Activated naive CD8-positive, alpha-beta T cell treated with anti-CD3 and anti-CD28 coated beads, Interleukin-2, amount 50 U/mL, for 16 hours (primary cell): ENCODE results near the gene PTPDC1.

Experiments used
- DNase-seq: peaks from one replicate; pipeline ENCODE4 v3.0.0-alpha.2; 2020; ENCODE audit warnings: low read depth, low spot score

PTPDC1 gene

GRCh38 chr9:94140791-94141790 lies 56.8 kb downstream of the PTPDC1 start:
- no peak for DNase-seq

GRCh38 chr9:94142353-94142752 lies 58.1 kb downstream of the PTPDC1 start:
- DNase-seq, result no peak

GRCh38 chr9:94144394-94144793 lies 60.1 kb downstream of the PTPDC1 start:
- DNase-seq, result no peak

GRCh38 chr9:94145640-94146039 lies 61.4 kb downstream of the PTPDC1 start:
- DNase-seq, result no peak

DNA sequence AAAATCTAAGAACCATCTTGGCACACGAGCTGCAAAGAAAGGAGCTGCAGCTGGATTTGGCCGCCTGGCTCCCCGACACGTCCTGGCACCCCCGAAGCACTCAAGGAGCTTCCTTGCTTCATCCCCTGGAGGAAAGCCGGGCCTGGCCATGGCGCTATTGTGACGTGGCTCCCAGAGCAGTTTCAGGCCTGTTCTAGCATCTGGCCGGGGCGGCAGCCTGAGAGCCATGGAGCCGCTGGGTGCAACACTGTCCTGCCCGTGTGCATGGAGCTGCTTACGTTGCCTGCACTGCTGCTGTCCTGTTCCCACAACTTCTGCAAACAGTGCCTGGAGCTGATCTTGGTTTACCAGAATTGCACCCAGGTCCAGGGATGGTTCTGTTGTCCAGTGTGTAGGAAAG lies 63.5 kb downstream of the PTPDC1 start:
- DNase-seq, result no peak

GRCh38 chr9:94148419-94148818 lies 64.2 kb downstream of the PTPDC1 start:
- DNase-seq, result no peak

GRCh38 chr9:94149696-94150095 lies 65.4 kb downstream of the PTPDC1 start:
- no peak for DNase-seq

- DNase-seq, result no peak
Observed at GRCh38 chr9:94150279-94150828, 66.1 kb downstream of the PTPDC1 start.

DNA sequence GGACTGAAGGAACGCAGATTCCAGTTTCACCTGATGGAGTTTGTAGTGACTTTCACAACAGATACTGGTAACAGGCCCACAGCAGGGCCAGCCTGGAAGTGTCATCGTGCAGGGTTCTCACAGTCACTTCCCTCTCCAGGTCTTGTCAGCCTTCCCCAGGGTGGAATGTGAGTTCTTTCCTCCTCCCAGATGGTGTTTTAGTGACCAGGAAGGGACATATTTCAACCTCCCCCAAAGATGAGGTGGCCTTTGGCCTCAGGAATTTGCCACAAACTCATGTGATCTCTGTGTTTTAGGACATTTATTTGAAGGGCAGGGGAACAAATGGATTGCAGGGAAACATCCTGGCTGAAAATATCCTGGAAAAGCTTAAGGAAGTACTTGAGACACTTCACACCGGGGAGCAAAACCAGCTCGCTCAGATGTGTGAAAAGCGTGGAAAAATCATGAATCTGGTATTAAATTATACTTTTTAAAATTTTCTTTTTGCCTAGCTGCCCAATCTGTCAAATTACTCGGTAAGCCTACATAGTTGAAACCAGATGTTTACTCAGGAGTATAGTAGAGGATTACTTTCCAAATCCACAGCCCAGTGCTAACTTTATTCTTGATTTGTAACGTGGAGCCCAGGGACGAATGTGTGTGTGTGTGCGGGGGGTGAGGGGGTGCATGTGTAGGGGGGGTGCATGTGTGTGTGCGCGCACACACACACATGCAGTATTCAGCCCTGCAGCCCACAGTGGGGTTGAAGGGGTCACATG lies 66.8 kb downstream of the PTPDC1 start:
- DNase-seq, result no peak

- DNase-seq, result no peak
Observed at GRCh38 chr9:94153905-94154304, 69.6 kb downstream of the PTPDC1 start.

DNA sequence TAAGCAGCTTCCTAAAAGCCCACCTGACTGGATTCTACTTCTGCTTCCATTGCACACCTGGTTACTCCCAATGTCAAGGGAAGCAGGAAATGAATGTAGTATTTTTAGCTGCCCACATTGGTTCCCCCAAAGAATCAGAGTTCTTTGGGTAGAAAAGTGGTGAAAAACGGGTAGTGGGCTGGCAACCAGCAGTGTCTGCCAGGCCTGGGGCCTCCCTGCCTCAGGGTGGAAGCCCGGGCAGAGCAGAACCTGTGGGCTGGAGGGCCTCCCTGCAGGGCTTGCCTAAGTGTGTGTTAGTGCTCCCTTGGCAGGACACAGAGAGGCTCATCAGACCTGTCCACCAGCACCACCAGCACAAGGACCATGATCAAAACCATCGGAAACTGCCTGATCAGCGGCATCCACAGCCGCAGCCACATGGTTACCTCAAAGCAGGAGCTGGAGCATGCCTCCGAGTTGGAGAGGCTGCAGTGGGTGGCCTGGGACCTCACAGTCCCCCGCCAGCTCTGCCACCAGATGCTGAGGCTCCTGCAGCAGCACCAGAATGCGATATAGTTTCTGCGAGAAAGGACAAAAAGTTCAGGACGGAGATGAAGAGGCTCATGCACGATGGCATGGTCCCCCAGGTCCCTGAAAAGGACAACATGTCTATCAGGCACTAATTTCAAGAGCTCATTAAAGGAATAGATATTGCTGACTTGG lies 72.2 kb downstream of the PTPDC1 start:
- DNase-seq, result no peak

GRCh38 chr9:94157050-94157801 lies 73.0 kb downstream of the PTPDC1 start:
- no peak for DNase-seq
